Measurements from ENCODE around the gene PARP2.
"Not testable (repeated sequence)": the region's sequence is repeated elsewhere in the genome, so short reads cannot be mapped to it uniquely, and the experiment has no call there.

The PARP2 gene

GRCh38 chr14:20343092-20343861 is at the start of gene PARP2:
TSS of gene PARP2 (plus strand) at chr14:20343635. CDS start at chr14:20343642, 7 bp downstream.
- peak; percentile 96 for DNase-seq (ENCODE audit: low spot score)

- DNase-seq (ENCODE audit: low spot score), result no peak
These were observed 48.8 kb upstream of the PARP2 start for GRCh38 chr14:20294636-20295035.

GRCh38 chr14:20295067-20295466 is 48.4 kb upstream of the PARP2 start:
- DNase-seq (ENCODE audit: low spot score), result no peak

- DNase-seq (ENCODE audit: low spot score), result no peak
These were observed 41.2 kb upstream of the PARP2 start for GRCh38 chr14:20302042-20302755.

GRCh38 chr14:20305265-20306078 is 38.0 kb upstream of the PARP2 start, which contains the start of gene TTC5:
TSS of gene TTC5 (minus strand) at chr14:20305951. CDS start at chr14:20305937, 14 bp downstream.
- peak; percentile 93 for DNase-seq (ENCODE audit: low spot score)

- no peak for DNase-seq (ENCODE audit: low spot score)
These were observed 37.4 kb upstream of the PARP2 start for GRCh38 chr14:20306079-20306423.

- no peak for DNase-seq (ENCODE audit: low spot score)
These were observed 29.4 kb upstream of the PARP2 start for GRCh38 chr14:20314026-20314425.

- no peak for DNase-seq (ENCODE audit: low spot score)
These were observed 25.7 kb upstream of the PARP2 start for GRCh38 chr14:20317720-20318119.

GRCh38 chr14:20327005-20327869 is 16.2 kb upstream of the PARP2 start:
- DNase-seq (ENCODE audit: low spot score), result no peak

GRCh38 chr14:20328705-20329104 is 14.7 kb upstream of the PARP2 start:
- no peak for DNase-seq (ENCODE audit: low spot score)

- no peak for DNase-seq (ENCODE audit: low spot score)
These were observed 14.1 kb upstream of the PARP2 start for GRCh38 chr14:20329355-20329754.

GRCh38 chr14:20331053-20331613 is 12.3 kb upstream of the PARP2 start:
- no peak for DNase-seq (ENCODE audit: low spot score)

- DNase-seq (ENCODE audit: low spot score), result no peak
These were observed 11.0 kb upstream of the PARP2 start for GRCh38 chr14:20332431-20332787.

- peak; percentile 78 for DNase-seq (ENCODE audit: low spot score)
These were observed 10.5 kb upstream of the PARP2 start, which contains the start of gene CCNB1IP1 for GRCh38 chr14:20332788-20333493. TSS of gene CCNB1IP1 (minus strand) at chr14:20333279. CDS start at chr14:20316523, 16,756 bp downstream.

- no peak for DNase-seq (ENCODE audit: low spot score)
These were observed 10.0 kb upstream of the PARP2 start for GRCh38 chr14:20333494-20333841.

- DNase-seq (ENCODE audit: low spot score), result no peak
These were observed 9.4 kb upstream of the PARP2 start for GRCh38 chr14:20334017-20334416.

GRCh38 chr14:20341032-20341431 is 2.4 kb upstream of the PARP2 start:
- DNase-seq (ENCODE audit: low spot score), result not testable (repeated sequence)

- no peak for DNase-seq (ENCODE audit: low spot score)
These were observed 1.8 kb upstream of the PARP2 start for GRCh38 chr14:20341646-20342045.

GRCh38 chr14:20343862-20344220 is 406 bp downstream of the PARP2 start:
- DNase-seq (ENCODE audit: low spot score), result no peak

GRCh38 chr14:20345366-20345765 is 1.9 kb downstream of the PARP2 start:
- DNase-seq (ENCODE audit: low spot score), result no peak

GRCh38 chr14:20346713-20347112 is 3.3 kb downstream of the PARP2 start:
- DNase-seq (ENCODE audit: low spot score), result no peak
